Stromal cell of bone marrow (primary cell): ENCODE data around the gene PPP6R2.
A peak's percentile ranks its signal among the peaks of the same experiment; 100 is the strongest.
"Not testable (repeated sequence)": the region's sequence is repeated elsewhere in the genome, so short reads cannot be mapped to it uniquely, and the experiment has no call there.

ENCODE experiments used
- DNase-seq: peaks from one replicate; pipeline ENCODE4 v3.0.0-alpha.2; 2012; ENCODE audit warnings: low read depth

PPP6R2 gene

GRCh38 chr22:50317178-50317577, 25.9 kb upstream of the PPP6R2 start:
- no peak for DNase-seq

- no peak for DNase-seq
These were observed 25.5 kb upstream of the PPP6R2 start for GRCh38 chr22:50317674-50318073.

- DNase-seq: no peak
These were observed 24.8 kb upstream of the PPP6R2 start for GRCh38 chr22:50318356-50318697.

GRCh38 chr22:50318698-50319411, 24.3 kb upstream of the PPP6R2 start:
- no peak for DNase-seq

- DNase-seq: no peak
These were observed 23.6 kb upstream of the PPP6R2 start for GRCh38 chr22:50319503-50319951.

- DNase-seq: no peak
These were observed 23.0 kb upstream of the PPP6R2 start for GRCh38 chr22:50320116-50320515.

- DNase-seq: no peak
These were observed 22.3 kb upstream of the PPP6R2 start for GRCh38 chr22:50320671-50321325.

- DNase-seq: not testable (repeated sequence)
These were observed 20.6 kb upstream of the PPP6R2 start for GRCh38 chr22:50322382-50323104.

GRCh38 chr22:50323900-50324299, 19.2 kb upstream of the PPP6R2 start:
- no peak for DNase-seq

GRCh38 chr22:50325444-50326224, 17.5 kb upstream of the PPP6R2 start:
- no peak for DNase-seq

- DNase-seq: no peak
These were observed 16.7 kb upstream of the PPP6R2 start for GRCh38 chr22:50326225-50326955.

- DNase-seq: peak; percentile 68
These were observed 16.0 kb upstream of the PPP6R2 start, which contains the start of gene DENND6B for GRCh38 chr22:50326956-50327710. DENND6B (minus strand) TSS chr22:50327012; CDS start chr22:50326988, 24 bp downstream.

- no peak for DNase-seq
These were observed 15.5 kb upstream of the PPP6R2 start for GRCh38 chr22:50327711-50328019.

- no peak for DNase-seq
These were observed 13.9 kb upstream of the PPP6R2 start for GRCh38 chr22:50329236-50329635.

- DNase-seq: not testable (repeated sequence)
These were observed 8.7 kb upstream of the PPP6R2 start for GRCh38 chr22:50334433-50334832.

GRCh38 chr22:50337262-50338041, 5.7 kb upstream of the PPP6R2 start:
- DNase-seq: no peak

- DNase-seq: no peak
These were observed 5.0 kb upstream of the PPP6R2 start for GRCh38 chr22:50338042-50338573.

- DNase-seq: no peak
These were observed 4.2 kb upstream of the PPP6R2 start for GRCh38 chr22:50338860-50339462.
